Lung (tissue), 12 donors: Measurements from ENCODE around the gene GET4. TPM values are rescaled to one million over a fixed set of nuclear protein-coding genes. Genes with fewer than 3 reads are reported as not detected.
"Not testable (repeated sequence)": the region's sequence is repeated elsewhere in the genome, so short reads cannot be mapped to it uniquely, and the experiment has no call there.

Experiments used
- ATAC-seq: fragments of 200-7000 bp; cut with Tn5 transposase; one replicate; pipeline ENCODE4 v1.9.1; 2020; ENCODE audit warnings: moderate number of reproducible peaks; ENCODE audit not compliant: insufficient read depth, low FRiP score
- DNase-seq, 3 donors: peaks; one replicate each; pipeline ENCODE4 v3.0.0-alpha.2; 2013 to 2017
- H3K27ac ChIP-seq, 2 donors: one replicate each; pipeline ENCODE4 v1.5.1; 2013; ENCODE audit warnings: mild to moderate bottlenecking in 2 of 2, moderate library complexity in 2 of 2, control low read depth in 1 of 2, inconsistent platforms in 1 of 2, low read depth in 1 of 2, low read length in 1 of 2
- H3K27me3 ChIP-seq, 3 donors: one replicate each; pipeline ENCODE4 v1.5.1; 2013; ENCODE audit warnings: low read length in 2 of 3; ENCODE audit not compliant: control insufficient read depth in 3 of 3, insufficient read depth in 3 of 3
- H3K36me3 ChIP-seq, 4 donors: one replicate each; pipeline ENCODE4 v1.5.1; 2013; ENCODE audit warnings: low read length in 4 of 4, mild to moderate bottlenecking in 1 of 4, moderate library complexity in 1 of 4; ENCODE audit not compliant: control insufficient read depth in 4 of 4, insufficient read depth in 4 of 4
- H3K4me1 ChIP-seq, 5 donors: one replicate each; pipeline ENCODE4 v1.5.1; 2013; ENCODE audit warnings: low read length in 5 of 5, mild to moderate bottlenecking in 2 of 5, moderate library complexity in 1 of 5; ENCODE audit not compliant: control insufficient read depth in 5 of 5, insufficient read depth in 5 of 5
- H3K4me3 ChIP-seq: one replicate; pipeline ENCODE4 v1.5.1; 2013; ENCODE audit warnings: mild to moderate bottlenecking, control low read depth, moderate library complexity
- H3K9ac ChIP-seq, 2 donors: one replicate each; pipeline ENCODE4 v1.5.1; 2013; ENCODE audit warnings: low read length in 2 of 2, control low read depth in 1 of 2; ENCODE audit not compliant: insufficient read depth in 1 of 2
- H3K9me3 ChIP-seq, 4 donors: one replicate each; pipeline ENCODE4 v1.5.1; 2013; ENCODE audit warnings: low read length in 3 of 4, mild to moderate bottlenecking in 1 of 4, moderate library complexity in 1 of 4; ENCODE audit not compliant: control insufficient read depth in 4 of 4, insufficient read depth in 3 of 4
- CTCF ChIP-seq: IDR thresholded peaks from 2 replicates; pipeline ENCODE4 v1.5.1; 2012; ENCODE audit warnings: mild to moderate bottlenecking; ENCODE audit errors: control extremely low read depth, extremely low read depth
- WGBS, 2 donors: extraction: QIAGEN DNeasy Blood & Tissue Kit; methylation state at CpG; one replicate each; pipeline ENCODE4 v1.1.7; 2013; 5-methylcytosine and 5-hydroxymethylcytosine counted together
- polyA plus RNA-seq, 2 donors: library from polyadenylated mRNA; stranded (reverse); fragments of 200-250 nt; gene quantifications; one replicate each; pipeline ENCODE4 v1.2.1, GENCODE V29; 2013
- total RNA-seq, 2 donors: library from RNA; depleted of rRNA in 1 of 2; stranded (reverse); fragments of >200 nt in 1 of 2; gene quantifications; one replicate each; pipeline ENCODE4 v1.2.1, GENCODE V29; 2014 to 2021
- donor health status: control.
- donor health status: control.
- donor health status: Bipolar disorder and iron deficiency.
- donor health status: healthy.
- donor health status: DM: yes; HTN: yes; CAD: no.

Gene GET4
- total and polyA plus RNA-seq, 4 donors: 34.1 to 41.8 (median 40.0) TPM

GRCh38 chr7:922334-923107 is 46.2 kb downstream of the GET4 start:
- DNase-seq (no peak), ATAC-seq (no peak)
- H3K4me1 ChIP-seq: peaks cover 0 to 18% (median 3%) of the 10 kb centered on the region in 5 donors
- H3K27ac ChIP-seq: peak overlapping the region in 1 of 2 donors; percentile 18
- 52 to 57% methylated on average over 29 of the region's 29 CpGs for WGBS, 2 donors
- no peak overlapping the region for H3K9ac ChIP-seq
- no peaks in the 10 kb centered on the region for H3K27me3 ChIP-seq
- no peaks in the 10 kb centered on the region for H3K36me3 ChIP-seq
- H3K4me3 ChIP-seq: no peak overlapping the region
- no peak for TF ChIP-seq CTCF
- H3K9me3 ChIP-seq: no peaks in the 10 kb centered on the region

GRCh38 chr7:923108-924041 is 47.0 kb downstream of the GET4 start:
- Histone ChIP-seq H3K4me3 (no peak overlapping the region), H3K27ac (peak overlapping the region in 1 of 2 donors; percentile 72), H3K27me3 (no peaks in the 10 kb centered on the region), H3K4me1 (peaks cover 0 to 18% (median 3%) of the 10 kb centered on the region in 5 donors), H3K36me3 (no peaks in the 10 kb centered on the region), H3K9ac (no peak overlapping the region), H3K9me3 (no peaks in the 10 kb centered on the region)
- WGBS, 2 donors: 38 to 47% methylated on average over 40 of the region's 40 CpGs
- peak; percentile 59 for ATAC-seq
- DNase-seq: peak; percentile 55 to 77 (median 67)
- no peak for TF ChIP-seq CTCF

- H3K27ac ChIP-seq, H3K9me3 ChIP-seq, DNase-seq, H3K9ac ChIP-seq, H3K27me3 ChIP-seq, H3K4me3 ChIP-seq, ATAC-seq, H3K36me3 ChIP-seq: not testable (repeated sequence)
- WGBS, 2 donors: 76 to 80% methylated on average over 17 to 20 of the region's 25 CpGs
- peaks cover 0 to 18% (median 3%) of the 10 kb centered on the region in 5 donors for H3K4me1 ChIP-seq
Observed at GRCh38 chr7:924042-924441, 47.7 kb downstream of the GET4 start.
